NCI-H526 (cell line): ENCODE data around the gene GRIA4.

Experiments
- DNase-seq, 2 experiments: peaks; one replicate each; lab custom pipeline; 2025; lab: John Stamatoyannopoulos, UW

The GRIA4 gene

DNA sequence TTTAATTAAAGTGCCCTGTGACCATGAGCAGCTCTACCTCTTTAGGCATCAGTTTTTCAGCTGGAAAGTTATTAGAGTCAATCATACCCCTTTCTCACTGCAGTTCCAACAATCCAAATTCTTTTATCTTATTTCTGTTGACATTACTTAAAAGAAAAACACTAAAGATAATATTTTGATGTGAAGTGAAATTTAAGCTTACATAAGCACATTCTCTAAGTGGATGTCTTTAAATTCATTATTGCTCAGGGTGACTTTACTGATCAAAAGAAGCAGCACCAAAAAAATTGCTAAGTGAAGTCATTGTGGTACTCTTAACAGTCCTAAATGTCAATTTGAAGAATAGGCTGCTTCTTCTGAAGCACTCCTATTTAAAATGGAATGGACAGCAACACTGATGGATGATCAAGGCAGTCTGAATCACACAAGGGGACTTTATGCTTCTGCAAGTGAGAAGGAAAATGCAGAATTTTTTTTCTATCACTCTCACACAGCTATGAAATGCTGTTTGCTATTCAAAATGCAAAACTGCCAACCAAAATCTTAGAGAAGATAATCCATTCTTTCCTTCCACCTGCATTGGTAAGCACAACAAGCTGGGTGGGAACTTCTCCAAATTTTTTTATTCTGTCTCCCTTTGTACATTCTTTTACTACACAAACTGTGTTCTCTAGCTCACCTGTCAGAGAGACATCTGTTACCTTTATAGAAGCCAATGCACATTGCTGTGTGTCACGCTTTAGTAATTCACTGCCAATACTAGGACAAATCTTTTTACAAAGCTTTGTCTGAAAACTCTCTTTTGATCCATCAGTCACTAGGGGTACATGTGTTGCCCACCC lies 179.9 kb downstream of the GRIA4 start:
- no peak for DNase-seq

DNA sequence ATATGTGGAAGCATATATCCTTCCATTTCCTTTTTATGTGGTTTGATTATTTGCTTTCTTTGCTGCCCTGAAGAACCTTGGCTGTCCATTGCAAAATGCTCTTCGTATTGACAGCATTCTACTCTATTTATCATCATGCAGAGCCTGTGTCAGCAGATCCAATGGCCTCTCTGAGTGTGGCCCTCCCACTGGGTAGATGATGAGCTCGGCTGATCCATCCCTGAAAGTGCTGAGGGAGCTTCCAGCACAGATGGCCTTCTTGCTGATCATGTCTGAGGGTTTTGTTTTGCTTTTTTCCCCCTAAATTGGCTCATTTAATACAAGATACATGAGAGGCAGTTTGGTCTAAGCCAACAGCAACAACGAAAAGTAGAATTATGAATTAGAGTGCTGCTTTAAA lies 181.0 kb downstream of the GRIA4 start:
- no peak for DNase-seq

DNA sequence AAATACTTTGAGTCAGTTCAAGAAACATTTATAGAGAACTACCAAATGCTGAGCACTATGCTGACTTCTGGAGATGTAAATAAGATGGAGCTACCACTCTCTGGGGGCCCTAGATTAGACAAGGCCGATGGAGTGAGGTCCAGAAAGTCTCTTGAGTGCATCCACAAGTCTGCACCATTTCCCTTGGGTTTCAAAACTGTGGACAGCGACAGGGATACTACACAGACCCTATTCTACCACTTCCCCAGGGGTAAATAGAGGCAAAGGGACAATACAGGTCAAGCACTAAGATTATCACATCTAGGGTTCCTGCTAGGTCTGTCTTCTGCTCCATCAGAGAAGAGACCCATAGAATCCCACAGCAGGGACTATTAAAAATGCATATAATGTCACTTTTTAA lies 183.2 kb downstream of the GRIA4 start:
- no peak for DNase-seq

DNA sequence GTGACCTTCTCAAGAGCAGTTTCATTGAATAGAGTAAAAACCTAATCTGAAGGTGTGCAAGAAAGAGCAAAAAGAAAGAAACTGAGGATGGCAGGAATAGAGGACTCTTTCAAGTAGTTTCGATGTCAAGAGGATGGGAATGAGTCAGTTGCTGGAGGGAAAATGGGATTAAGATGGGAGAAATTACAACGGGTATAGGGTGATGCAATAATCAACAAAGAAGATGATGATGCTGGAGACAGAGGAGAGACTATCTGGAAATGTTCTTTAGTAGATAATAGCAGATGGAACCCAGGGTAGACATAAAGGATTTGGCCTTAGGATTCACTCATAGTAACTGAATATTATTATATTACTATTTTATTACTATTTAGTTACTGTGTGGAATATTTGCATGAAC lies 189.4 kb downstream of the GRIA4 start:
- no peak for DNase-seq

DNA sequence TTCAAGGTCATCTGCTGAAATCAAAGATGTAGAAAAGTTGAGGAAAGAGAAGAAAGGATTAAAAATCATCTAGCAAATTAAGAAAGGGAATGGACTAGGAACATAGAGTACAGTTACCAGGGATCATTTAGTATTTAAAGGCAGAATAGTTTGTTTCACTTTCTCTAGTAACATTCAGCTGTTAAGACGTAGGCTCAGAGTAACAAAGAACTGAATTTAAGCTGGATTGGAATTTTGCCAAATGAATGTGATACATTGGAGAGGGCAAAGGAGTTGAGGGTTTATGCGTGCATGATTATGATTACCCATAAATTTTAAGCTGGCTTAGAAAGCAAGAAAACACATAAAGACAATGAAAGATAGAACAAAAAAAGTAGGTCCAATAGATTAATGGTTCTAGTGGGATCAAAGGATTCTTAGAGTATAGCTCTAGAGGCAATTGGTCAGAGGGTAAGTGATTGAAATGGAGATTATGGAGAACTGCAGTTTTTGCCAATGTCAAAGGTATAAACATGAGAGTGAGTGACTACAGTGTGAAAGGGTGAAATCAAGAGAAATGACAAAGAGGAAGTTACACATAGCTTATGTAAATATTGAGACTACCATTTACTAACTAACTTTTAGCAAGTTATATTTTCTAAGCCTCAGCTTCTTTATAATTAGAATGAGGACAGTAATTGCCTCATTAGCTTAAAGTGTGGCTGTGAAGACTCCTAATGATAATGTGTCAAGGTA lies 190.0 kb downstream of the GRIA4 start:
- no peak for DNase-seq

DNA sequence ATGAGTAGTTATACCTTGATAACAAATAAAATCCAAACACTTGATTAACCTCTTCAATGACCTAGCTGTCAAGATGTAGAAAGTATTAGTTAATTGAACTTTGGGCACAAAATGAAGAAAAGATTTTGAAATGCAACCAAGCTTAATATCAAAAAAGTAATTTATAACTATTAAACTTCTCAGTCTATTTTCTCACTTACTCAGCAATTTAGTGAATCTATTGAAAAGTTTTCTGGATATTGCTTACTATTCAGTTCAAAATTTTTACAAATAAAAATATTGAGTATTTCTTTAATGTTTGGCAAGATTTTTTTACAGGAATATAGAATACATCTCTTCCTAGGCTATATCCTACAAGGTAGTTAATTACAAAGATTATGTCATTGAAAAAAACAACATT lies 192.5 kb downstream of the GRIA4 start:
- DNase-seq = no peak

DNA sequence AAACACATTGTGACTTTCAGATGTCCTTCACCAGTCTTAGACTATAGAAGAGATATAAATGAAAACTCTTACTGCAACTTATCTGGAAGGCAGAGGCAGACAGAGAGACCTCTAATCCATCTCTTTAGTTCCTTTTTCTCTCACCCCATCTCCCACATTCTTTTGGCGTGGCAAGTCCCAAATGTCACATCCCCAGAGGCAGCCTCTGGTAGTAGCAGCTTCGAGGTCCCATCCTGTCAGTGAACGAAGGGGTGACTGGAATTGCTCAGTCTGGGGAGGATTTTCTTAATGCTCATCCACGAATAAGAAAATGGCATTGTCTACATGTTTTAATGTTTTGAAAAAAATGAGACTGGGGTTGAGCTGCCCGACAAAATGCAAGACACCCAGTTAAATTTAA lies 201.4 kb downstream of the GRIA4 start:
- DNase-seq = no peak

DNA sequence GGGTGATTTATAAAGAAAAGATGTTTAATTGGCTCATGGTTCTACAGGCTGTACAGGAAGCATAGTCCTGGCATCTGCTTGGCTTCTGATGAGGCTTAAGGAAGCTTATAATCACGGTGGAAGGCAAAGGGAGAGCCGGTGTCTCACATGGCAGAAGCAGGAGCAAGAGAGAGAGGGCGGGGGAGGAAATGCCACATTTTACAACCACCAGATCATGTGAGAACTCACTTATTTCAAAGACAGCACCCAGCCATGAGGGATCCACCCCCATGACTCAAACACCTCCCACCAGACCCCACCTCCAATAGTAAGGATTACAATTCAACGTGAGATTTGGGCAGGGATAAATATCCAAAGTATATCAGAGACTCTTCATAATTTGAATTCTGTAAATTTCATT lies 211.5 kb downstream of the GRIA4 start:
- no peak for DNase-seq

DNA sequence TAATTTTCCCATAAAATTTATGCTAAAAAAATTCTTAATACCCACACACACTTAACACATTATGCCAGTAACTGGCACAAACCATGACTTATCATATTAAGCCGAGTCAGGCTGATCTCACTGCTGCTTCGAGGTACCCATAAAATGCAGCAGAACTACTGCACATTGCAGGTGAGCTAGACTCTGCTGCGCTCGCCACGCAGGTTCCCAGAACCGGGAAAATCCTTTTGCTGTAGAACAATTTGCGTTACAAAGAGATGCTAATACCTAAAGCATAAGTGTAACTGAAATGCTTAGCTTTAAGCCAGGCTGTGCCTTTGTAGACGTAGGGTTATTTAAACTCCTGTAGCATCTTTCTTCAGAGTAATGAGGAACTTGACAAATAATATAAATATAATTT lies 211.9 kb downstream of the GRIA4 start:
- no peak for DNase-seq

DNA sequence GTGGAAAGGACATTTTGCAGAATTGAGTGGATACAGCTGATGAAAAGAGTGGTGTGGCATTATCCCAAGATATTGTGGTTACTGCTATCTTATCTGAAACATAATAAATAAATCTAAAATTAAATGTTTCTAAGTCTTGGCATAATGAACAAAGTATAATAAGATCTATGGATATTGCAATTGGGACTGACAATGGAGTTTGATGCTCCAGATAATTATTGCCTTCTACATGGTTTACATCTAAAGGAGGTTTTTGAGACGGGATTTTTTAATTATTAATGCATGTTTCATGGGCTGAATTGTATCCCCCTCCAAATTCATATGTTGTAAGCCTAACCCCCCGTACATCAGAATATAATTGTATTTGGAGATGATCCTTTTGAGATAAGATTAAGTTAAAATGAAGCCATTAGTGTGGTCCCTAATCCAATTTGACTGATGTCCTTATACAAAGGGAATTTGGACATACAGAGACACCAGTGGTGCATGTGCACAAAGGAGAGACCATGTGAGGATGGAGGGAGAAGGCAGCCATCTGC lies 213.7 kb downstream of the GRIA4 start:
- DNase-seq = no peak

DNA sequence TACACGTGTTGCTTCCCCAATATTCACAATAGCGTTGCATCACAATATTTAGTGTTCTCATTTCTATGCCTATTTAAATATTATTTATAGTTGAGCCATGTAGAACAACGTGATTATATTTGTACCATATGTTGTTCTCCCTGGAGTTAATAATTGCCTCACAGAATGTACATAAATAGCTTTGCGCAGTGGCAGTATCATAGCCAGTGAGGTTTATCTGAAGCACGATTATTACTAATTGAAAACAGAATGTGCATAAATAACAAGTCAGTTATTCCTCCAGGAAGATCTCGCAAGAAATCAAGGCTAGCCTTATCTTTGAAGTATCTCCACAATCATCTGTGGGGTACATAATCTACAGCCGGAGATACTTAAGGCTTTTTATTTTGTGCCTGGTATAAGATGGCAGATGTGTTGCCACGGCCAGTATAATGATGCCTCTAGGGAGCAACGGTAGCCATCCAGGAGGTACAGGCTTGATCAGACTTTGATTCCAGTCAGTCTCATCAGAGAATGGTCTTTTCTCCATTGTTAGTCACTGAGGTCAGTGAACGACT lies 214.7 kb downstream of the GRIA4 start:
- no peak for DNase-seq

DNA sequence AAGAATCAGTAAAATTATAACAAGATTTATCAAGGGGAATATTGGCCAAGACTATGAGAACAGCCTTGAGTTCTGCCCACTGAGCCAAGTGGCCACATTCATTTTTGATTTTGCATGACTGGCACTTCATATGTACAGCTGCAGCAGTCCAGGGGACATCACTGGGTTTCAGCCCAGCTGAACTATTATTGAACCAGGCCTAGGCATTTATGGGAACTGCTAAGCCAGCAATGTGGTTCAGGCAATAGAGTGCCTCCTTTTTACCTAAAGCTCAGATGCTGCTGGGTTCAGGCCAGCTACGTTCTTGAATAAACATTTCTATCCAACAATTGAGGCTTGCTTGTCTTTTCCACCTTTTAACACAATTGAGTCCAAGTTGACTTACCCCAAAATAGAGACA lies 215.3 kb downstream of the GRIA4 start:
- DNase-seq = no peak

DNA sequence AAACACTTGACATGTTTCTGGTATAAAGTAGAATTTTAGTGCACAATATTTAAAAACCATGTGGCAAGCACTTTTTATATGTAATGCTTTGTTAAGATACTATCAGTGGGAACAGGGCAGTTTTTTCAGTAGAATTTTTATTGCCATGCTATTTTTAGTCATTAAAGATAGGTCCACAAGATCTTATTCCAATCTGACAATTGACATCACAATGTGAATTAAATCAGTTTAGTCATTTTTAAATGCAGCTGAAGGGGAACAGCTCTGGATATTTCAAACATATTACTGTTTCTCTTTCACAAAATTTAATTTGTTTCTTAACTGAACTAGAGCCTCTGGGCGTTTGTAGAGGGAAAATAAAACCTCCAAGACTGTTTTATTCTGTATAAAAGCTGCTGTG lies 218.0 kb downstream of the GRIA4 start:
- DNase-seq = no peak

DNA sequence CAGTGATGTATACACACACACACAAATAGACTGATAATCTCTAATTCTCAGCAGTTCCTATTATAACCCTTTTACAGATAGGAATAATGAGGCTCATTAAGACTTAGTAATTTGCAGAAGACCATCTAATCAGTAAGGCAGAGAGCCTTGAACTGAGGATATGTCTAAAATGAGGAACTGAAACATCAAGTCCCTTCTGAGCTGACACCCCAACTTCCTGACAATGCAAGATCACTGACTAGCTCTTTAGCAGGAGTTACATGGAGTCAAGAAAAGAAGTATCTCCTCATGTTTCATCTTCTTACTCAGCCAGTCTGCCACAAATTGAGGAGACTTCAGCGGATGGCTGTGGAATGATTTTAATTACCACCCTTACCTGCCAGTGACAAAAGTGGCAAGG lies 219.2 kb downstream of the GRIA4 start:
- DNase-seq = no peak

DNA sequence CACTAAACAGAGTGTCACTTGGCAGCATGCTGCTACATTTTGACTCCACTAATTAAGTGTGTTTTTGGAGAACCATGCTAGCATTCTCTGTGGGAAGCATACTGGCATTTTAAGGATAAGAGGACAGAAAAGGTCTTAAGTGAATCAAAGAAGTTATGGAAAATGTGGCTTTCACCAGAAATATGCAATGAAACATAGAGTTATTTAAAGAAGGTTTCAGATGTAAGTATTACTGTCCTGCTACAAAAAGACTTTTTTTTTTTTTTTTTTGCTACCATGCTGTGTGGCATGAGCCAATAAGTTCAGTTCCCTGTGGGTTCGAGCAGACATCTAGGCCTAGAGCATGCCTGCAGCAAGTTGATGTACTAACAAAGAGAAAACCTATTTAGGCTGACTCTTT lies 224.6 kb downstream of the GRIA4 start:
- no peak for DNase-seq

DNA sequence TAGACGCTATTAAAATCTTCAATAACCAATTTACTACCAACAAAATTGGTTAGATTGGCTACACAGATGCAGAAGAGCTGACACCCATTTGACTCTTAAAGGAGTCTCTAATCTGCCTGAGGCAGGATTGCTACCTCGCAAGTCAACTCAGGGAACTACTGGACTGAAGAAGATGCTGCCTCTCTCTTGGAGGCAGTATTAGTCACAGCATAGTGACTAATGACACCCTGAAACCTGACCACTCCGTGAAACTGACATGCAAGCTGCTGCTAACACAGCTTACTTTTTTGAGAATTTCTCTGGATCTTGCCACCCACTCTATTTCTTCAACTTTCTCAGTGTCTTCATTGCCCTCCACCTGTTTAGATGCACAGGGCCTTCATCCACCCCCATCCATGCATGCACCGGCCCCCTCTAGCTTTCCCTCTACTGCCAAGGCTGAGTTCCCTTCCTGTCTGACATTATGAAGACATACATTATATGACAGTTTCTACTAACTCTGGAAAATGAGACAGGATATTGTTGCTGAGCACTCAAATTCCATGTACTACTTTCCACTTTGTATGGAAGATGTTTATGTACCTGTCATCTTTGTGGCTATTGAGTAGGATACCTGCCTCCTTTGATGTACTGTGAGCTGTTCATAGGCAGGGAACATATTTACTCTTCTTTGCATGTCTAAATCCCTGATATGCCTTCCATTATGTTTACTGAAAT lies 229.0 kb downstream of the GRIA4 start:
- no peak for DNase-seq

DNA sequence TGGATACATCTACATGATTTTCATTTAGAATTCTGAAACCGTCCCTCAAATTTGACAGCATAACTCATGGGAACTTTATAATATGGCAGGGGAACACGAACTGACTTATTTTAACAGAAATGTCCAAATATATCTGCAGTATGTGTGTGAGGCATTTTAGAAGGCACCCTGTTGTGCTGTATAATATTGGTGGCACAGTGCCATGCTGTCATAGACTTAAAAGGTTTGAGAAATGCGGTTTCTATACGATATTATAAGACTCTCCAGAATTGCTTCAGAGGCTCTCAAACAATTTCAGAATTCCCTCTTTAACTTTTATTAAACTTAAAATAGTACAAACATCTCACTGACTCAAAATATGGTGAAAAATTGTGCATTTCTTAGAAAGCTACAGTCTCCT lies 230.5 kb downstream of the GRIA4 start:
- no peak for DNase-seq

DNA sequence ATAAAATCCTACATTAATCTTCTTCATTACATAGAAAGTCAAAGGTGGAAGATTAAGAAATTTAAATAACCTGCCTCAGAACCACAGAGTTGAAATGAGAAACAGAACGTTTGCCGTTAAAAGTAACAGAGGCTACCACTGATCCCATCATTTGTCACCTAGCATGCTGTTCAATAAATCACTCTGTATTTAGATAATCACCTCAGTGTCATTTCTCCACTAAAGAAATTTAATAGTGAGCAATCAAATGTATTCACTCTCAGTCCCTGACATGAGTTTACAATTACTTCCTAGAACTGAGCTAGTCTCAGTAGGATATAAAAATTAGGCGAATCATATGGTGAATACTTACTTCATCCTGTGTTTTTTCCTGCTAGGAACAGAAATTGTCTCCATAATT lies 242.5 kb downstream of the GRIA4 start:
- DNase-seq = no peak

DNA sequence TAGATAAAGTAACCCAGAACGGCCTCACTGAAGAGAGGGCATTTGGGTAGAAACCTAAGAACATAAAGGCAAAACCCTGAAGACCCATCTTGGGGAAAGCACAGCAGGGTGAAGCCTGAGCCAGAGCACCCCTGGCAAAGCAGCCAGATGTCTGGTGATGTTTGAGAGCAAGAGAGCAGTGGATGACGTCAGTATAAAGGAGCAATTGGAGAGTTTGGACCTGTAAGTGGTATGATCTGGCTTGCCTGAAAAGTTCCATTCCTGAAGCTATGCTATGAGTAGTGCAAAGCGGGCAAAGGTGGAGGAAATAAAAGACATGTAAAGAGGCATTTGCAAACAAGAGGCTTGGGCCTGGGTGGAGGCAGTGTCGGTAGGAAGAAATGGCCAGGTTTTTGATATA lies 244.4 kb downstream of the GRIA4 start:
- DNase-seq = no peak

DNA sequence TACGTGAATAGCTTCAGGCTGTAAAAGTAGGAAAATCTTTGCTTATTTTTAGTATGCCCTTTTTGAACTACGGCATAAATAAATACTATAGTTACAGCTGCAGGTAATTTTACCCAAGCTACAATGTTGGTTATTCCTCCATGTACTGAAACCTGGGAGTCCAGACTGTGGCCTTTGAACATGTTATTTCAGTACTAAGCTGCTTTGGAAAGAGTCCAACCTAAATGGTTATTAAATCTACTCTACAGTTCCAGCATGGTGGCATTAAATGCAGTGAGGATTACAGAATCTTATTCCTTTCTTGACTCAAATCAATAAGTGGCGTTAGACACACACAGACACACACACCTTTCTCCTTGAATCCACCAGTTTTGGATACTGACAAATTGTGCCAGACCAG lies 247.1 kb downstream of the GRIA4 start:
- DNase-seq = no peak

DNA sequence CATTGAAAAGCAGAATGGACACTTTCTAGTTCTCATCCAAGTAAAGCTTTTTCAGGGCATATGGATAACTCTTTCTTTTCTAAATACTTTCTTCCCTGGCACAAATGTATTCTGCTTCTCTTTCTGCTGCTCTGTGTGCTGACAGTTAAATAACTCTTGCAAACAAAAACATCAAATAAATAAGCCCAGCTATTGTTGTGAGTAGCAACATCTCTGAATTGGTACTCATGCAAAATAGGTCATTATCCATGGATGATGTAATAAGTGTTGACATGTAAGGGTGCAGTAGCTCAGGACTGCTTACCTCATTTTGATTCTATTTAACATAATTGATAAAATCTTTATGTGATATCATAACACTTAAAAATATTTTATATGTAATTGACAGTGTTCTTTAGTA lies 247.9 kb downstream of the GRIA4 start:
- no peak for DNase-seq

DNA sequence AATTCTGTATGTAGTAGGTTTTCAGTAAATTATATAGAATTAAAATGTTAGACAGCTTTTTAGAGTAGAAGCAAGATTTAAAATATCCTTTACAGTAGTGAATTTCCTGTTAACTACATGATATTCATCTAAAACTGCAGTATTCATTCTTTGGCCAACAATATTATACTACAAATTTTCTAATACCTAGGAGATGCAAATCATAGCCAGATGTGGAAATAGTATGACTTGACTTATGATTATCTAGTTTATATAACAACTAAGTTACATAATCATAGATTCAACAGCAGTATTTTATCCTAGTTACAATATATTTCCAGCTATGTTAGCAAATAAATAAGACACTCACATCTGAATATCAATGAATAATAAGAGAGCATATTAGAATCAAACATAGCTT lies 249.0 kb downstream of the GRIA4 start:
- DNase-seq = no peak
